Upper lobe of right lung (tissue), 1 donor: ENCODE results near the gene NPTXR. TPM values are rescaled to one million over a fixed set of nuclear protein-coding genes. Genes with fewer than 3 reads are reported as not detected.

Source experiments
- ATAC-seq: fragments of 200-7000 bp; cut with Tn5 transposase; one replicate; pipeline ENCODE4 v1.9.1; 2020; ENCODE audit warnings: mild to moderate bottlenecking, moderate library complexity
- DNase-seq: peaks from one replicate; pipeline ENCODE4 v3.0.0-alpha.2; 2020
- H3K27ac ChIP-seq: fragments of 200-600 bp; one replicate; pipeline ENCODE4 v1.8.0; 2022
- H3K27me3 ChIP-seq: fragments of 200-600 bp; one replicate; pipeline ENCODE4 v1.8.0; 2022; ENCODE audit warnings: mild to moderate bottlenecking
- H3K36me3 ChIP-seq: fragments of 200-600 bp; one replicate; pipeline ENCODE4 v1.8.0; 2022
- H3K4me1 ChIP-seq: fragments of 200-600 bp; one replicate; pipeline ENCODE4 v1.8.0; 2022
- H3K4me3 ChIP-seq: fragments of 200-600 bp; one replicate; pipeline ENCODE4 v1.8.0; 2022; ENCODE audit warnings: mild to moderate bottlenecking
- H3K9me3 ChIP-seq: fragments of 200-600 bp; one replicate; pipeline ENCODE4 v1.8.0; 2022
- CTCF ChIP-seq: fragments of 200-600 bp; IDR thresholded peaks from one replicate; pipeline ENCODE4 v1.8.0; 2022; ENCODE audit warnings: antibody characterized with exemption
- intact Hi-C: fragments of 100-400 bp; cut with DNase I; formaldehyde crosslinking; loops from one replicate; pipeline ENCODE4 v1.11.0; 2022
- total RNA-seq: library from RNA; stranded (reverse); fragmentation: NEBNext Ultra II Directional; extraction: Animal tissue kit (Norgen Biotek cat#: 25700); gene quantifications from one replicate; pipeline ENCODE4 v1.2.1, GENCODE V29; 2021
- donor health status: DM: no; HTN: yes; CAD: no; lungs with severe emphysema.

The NPTXR gene
- total RNA-seq, 1 donor from 2014 or later, result 6.3 TPM

- H3K27ac ChIP-seq, result no peak overlapping the region
- intact Hi-C loops, result no loop called here
- peaks cover 39% of the 10 kb centered on the region for H3K4me1 ChIP-seq
- DNase-seq (no peak), ATAC-seq (no peak)
- H3K36me3 ChIP-seq, result peaks cover 37% of the 10 kb centered on the region
- TF ChIP-seq CTCF, result no peak
- H3K9me3 ChIP-seq, result no peaks in the 10 kb centered on the region
- no peak overlapping the region for H3K4me3 ChIP-seq
- no peaks in the 10 kb centered on the region for H3K27me3 ChIP-seq
These were observed 24.5 kb upstream of the NPTXR start for GRCh38 chr22:38868286-38868721.

GRCh38 chr22:38867471-38868285 is 23.9 kb upstream of the NPTXR start:
- intact Hi-C loops, result no loop called here
- H3K27me3 ChIP-seq, result no peaks in the 10 kb centered on the region
- ATAC-seq, result no peak
- no peak overlapping the region for H3K4me3 ChIP-seq
- no peak for TF ChIP-seq CTCF
- peaks cover 37% of the 10 kb centered on the region for H3K36me3 ChIP-seq
- no peak overlapping the region for H3K27ac ChIP-seq
- H3K4me1 ChIP-seq, result peaks cover 41% of the 10 kb centered on the region
- DNase-seq, result no peak
- no peaks in the 10 kb centered on the region for H3K9me3 ChIP-seq

GRCh38 chr22:38867124-38867455 is 23.3 kb upstream of the NPTXR start:
- Histone ChIP-seq H3K4me3 (no peak overlapping the region), H3K27ac (no peak overlapping the region), H3K9me3 (no peaks in the 10 kb centered on the region), H3K36me3 (peaks cover 37% of the 10 kb centered on the region), H3K4me1 (peaks cover 44% of the 10 kb centered on the region), H3K27me3 (no peaks in the 10 kb centered on the region)
- no peak for TF ChIP-seq CTCF
- ATAC-seq (no peak), DNase-seq (no peak)
- intact Hi-C loops, result no loop called here

GRCh38 chr22:38866399-38867123 is 22.7 kb upstream of the NPTXR start:
- Histone ChIP-seq H3K9me3 (no peaks in the 10 kb centered on the region), H3K27ac (no peak overlapping the region), H3K36me3 (peaks cover 37% of the 10 kb centered on the region), H3K27me3 (no peaks in the 10 kb centered on the region), H3K4me3 (no peak overlapping the region), H3K4me1 (peaks cover 44% of the 10 kb centered on the region)
- intact Hi-C loops, result no loop called here
- TF ChIP-seq CTCF, result no peak
- ATAC-seq (no peak), DNase-seq (peak; percentile 63)

GRCh38 chr22:38866024-38866398 is 22.2 kb upstream of the NPTXR start:
- H3K9me3 ChIP-seq, result no peaks in the 10 kb centered on the region
- ATAC-seq (no peak), DNase-seq (no peak)
- no peak for TF ChIP-seq CTCF
- H3K4me3 ChIP-seq, result no peak overlapping the region
- no peak overlapping the region for H3K27ac ChIP-seq
- intact Hi-C loops, result no loop called here
- H3K27me3 ChIP-seq, result no peaks in the 10 kb centered on the region
- H3K36me3 ChIP-seq, result peaks cover 37% of the 10 kb centered on the region
- peaks cover 41% of the 10 kb centered on the region for H3K4me1 ChIP-seq
